MM.1S (cell line): ENCODE results near the gene HOXB6.

Experiments used
- DNase-seq: peaks from one replicate; pipeline ENCODE4 v3.0.0-alpha.2; 2015
- H2AFZ ChIP-seq: fragments of 300-600 bp; sonication (generic); 2 replicates; pipeline ENCODE4 v1.6.0; 2016; ENCODE audit warnings: antibody characterized with exemption, low read length
- H3F3A ChIP-seq: fragments of 300-600 bp; sonication (generic); 2 replicates; pipeline ENCODE4 v1.6.1; 2016; ENCODE audit warnings: mild to moderate bottlenecking, antibody characterized with exemption, low read length, moderate library complexity, mixed read lengths; ENCODE audit not compliant: insufficient read depth
- H3K27ac ChIP-seq: fragments of 300-600 bp; sonication (generic); 2 replicates; pipeline ENCODE4 v1.5.1; 2016; ENCODE audit warnings: mild to moderate bottlenecking, low read length
- H3K27me3 ChIP-seq: fragments of 300-600 bp; sonication (generic); replicated peaks from 2 replicates; pipeline ENCODE4 v1.6.0; 2016; ENCODE audit warnings: low read length; ENCODE audit not compliant: insufficient read depth
- H3K36me3 ChIP-seq: fragments of 300-600 bp; sonication (generic); replicated peaks from 2 replicates; pipeline ENCODE4 v1.6.1; 2016; ENCODE audit warnings: mild to moderate bottlenecking, low read length, mixed read lengths; ENCODE audit not compliant: insufficient read depth
- H3K4me1 ChIP-seq: fragments of 300-600 bp; sonication (generic); 2 replicates; pipeline ENCODE4 v1.6.1; 2016; ENCODE audit warnings: low read length, mixed read lengths
- H3K4me2 ChIP-seq: fragments of 300-600 bp; sonication (generic); 2 replicates; pipeline ENCODE4 v1.6.0; 2016; ENCODE audit warnings: low read depth, low read length
- H3K4me3 ChIP-seq: fragments of 300-600 bp; sonication (generic); 2 replicates; pipeline ENCODE4 v1.5.1; 2016; ENCODE audit warnings: low read length, mixed read lengths
- H3K79me2 ChIP-seq: fragments of 300-600 bp; sonication (generic); 2 replicates; pipeline ENCODE4 v1.6.1; 2016; ENCODE audit warnings: mixed run types, low read length, mixed read lengths
- H3K9ac ChIP-seq: fragments of 300-600 bp; sonication (generic); 2 replicates; pipeline ENCODE4 v1.6.1; 2016; ENCODE audit warnings: low read length, mixed read lengths
- H3K9me2 ChIP-seq: fragments of 300-600 bp; sonication (generic); replicated peaks from 2 replicates; pipeline ENCODE4 v1.6.1; 2016; ENCODE audit warnings: mild to moderate bottlenecking, low read length, mixed read lengths; ENCODE audit not compliant: insufficient read depth
- H3K9me3 ChIP-seq: fragments of 300-600 bp; sonication (generic); replicated peaks from 2 replicates; pipeline ENCODE4 v1.6.1; 2016; ENCODE audit warnings: mild to moderate bottlenecking, low read length, mixed read lengths; ENCODE audit not compliant: insufficient read depth
- H4K20me1 ChIP-seq: fragments of 300-600 bp; sonication (generic); 2 replicates; pipeline ENCODE4 v1.6.1; 2016; ENCODE audit warnings: mild to moderate bottlenecking, low read length, moderate library complexity, mixed read lengths; ENCODE audit not compliant: insufficient read depth
- CTCF ChIP-seq: fragments of 300-600 bp; sonication (generic); IDR thresholded peaks from 2 replicates; pipeline ENCODE4 v1.5.1; 2016; ENCODE audit warnings: antibody characterized with exemption, low read length, mixed read lengths
- EZH2 ChIP-seq: fragments of 300-600 bp; sonication (generic); optimal IDR thresholded peaks from 2 replicates; pipeline ENCODE3; 2017; ENCODE audit warnings: low read depth, mild to moderate bottlenecking, antibody characterized with exemption, low read length, mixed read lengths
- EZH2phosphoT487 ChIP-seq: fragments of 300-600 bp; sonication (generic); IDR thresholded peaks from 2 replicates; pipeline ENCODE4 v1.6.1; 2018; ENCODE audit warnings: antibody characterized with exemption, low read length

The HOXB6 gene

GRCh38 chr17:48636177-48637018 lies 31.6 kb upstream of the HOXB6 start:
- H3K79me2 ChIP-seq = no peaks in the 10 kb centered on the region
- no peak overlapping the region; the same call in 1 of the 2 replicates for H3K9ac ChIP-seq
- no peaks in the 10 kb centered on the region for H3K36me3 ChIP-seq
- peak overlapping the region; percentile 65 for H2AFZ ChIP-seq
- DNase-seq = peak; percentile 96
- H4K20me1 ChIP-seq = no peaks in the 10 kb centered on the region
- H3K27ac ChIP-seq = no peak overlapping the region
- H3K4me1 ChIP-seq = peaks cover 4% of the 10 kb centered on the region; the same call in 1 of the 2 replicates
- no peaks in the 10 kb centered on the region for H3K9me3 ChIP-seq
- H3K9me2 ChIP-seq = no peaks in the 10 kb centered on the region
- no peaks in the 10 kb centered on the region for H3F3A ChIP-seq
- peak overlapping the region; percentile 65 for H3K4me2 ChIP-seq
- H3K4me3 ChIP-seq = no peak overlapping the region
- H3K27me3 ChIP-seq = peaks cover 30% of the 10 kb centered on the region
- TF ChIP-seq EZH2 = no peak
- TF ChIP-seq CTCF = peak; percentile 78

GRCh38 chr17:48634493-48635208 lies 29.9 kb upstream of the HOXB6 start:
- Histone ChIP-seq H3K36me3 (no peaks in the 10 kb centered on the region), H3K9ac (no peak overlapping the region), H3F3A (no peaks in the 10 kb centered on the region), H3K4me1 (peaks cover 4% of the 10 kb centered on the region; the same call in 1 of the 2 replicates), H2AFZ (no peak overlapping the region), H4K20me1 (no peaks in the 10 kb centered on the region), H3K27ac (no peak overlapping the region), H3K9me2 (no peaks in the 10 kb centered on the region), H3K79me2 (no peaks in the 10 kb centered on the region), H3K27me3 (peaks cover 34% of the 10 kb centered on the region), H3K4me2 (no peak overlapping the region), H3K9me3 (no peaks in the 10 kb centered on the region), H3K4me3 (no peak overlapping the region)
- TF ChIP-seq EZH2phosphoT487 = no peak
- no peak for TF ChIP-seq CTCF
- no peak for TF ChIP-seq EZH2
- DNase-seq = no peak

GRCh38 chr17:48633266-48633677 lies 28.5 kb upstream of the HOXB6 start:
- Histone ChIP-seq H4K20me1 (no peaks in the 10 kb centered on the region), H3K9me2 (no peaks in the 10 kb centered on the region), H3K27ac (no peak overlapping the region), H3K27me3 (peaks cover 43% of the 10 kb centered on the region), H3K4me3 (no peak overlapping the region), H3K9me3 (no peaks in the 10 kb centered on the region), H3K4me1 (peaks cover 4% of the 10 kb centered on the region; the same call in 1 of the 2 replicates), H3K9ac (no peak overlapping the region), H2AFZ (no peak overlapping the region), H3K79me2 (no peaks in the 10 kb centered on the region), H3K36me3 (no peaks in the 10 kb centered on the region), H3F3A (no peaks in the 10 kb centered on the region), H3K4me2 (no peak overlapping the region)
- DNase-seq = no peak
- TF ChIP-seq EZH2 (no peak), EZH2phosphoT487 (no peak), CTCF (no peak)
